Panc1 (cell line): ENCODE measurements around the gene UGT1A8.

Experiments used
- POLR2AphosphoS5 ChIP-seq: IDR thresholded peaks from 2 replicates; pipeline ENCODE4 v1.6.1; 2012; ENCODE audit warnings: mild to moderate bottlenecking, low read depth, low read length, moderate library complexity
- SIN3A ChIP-seq: IDR thresholded peaks from 2 replicates; pipeline ENCODE4 v1.6.1; 2012; ENCODE audit warnings: low read depth, mild to moderate bottlenecking, low read length, moderate library complexity, borderline replicate concordance; ENCODE audit not compliant: insufficient read depth
- TF ChIP-seq, protein P1 (sequence below): fragments of 450-650 bp; IDR thresholded peaks from 2 replicates; pipeline ENCODE4 v1.5.1; 2017; ENCODE audit warnings: mild to moderate bottlenecking

DNA sequence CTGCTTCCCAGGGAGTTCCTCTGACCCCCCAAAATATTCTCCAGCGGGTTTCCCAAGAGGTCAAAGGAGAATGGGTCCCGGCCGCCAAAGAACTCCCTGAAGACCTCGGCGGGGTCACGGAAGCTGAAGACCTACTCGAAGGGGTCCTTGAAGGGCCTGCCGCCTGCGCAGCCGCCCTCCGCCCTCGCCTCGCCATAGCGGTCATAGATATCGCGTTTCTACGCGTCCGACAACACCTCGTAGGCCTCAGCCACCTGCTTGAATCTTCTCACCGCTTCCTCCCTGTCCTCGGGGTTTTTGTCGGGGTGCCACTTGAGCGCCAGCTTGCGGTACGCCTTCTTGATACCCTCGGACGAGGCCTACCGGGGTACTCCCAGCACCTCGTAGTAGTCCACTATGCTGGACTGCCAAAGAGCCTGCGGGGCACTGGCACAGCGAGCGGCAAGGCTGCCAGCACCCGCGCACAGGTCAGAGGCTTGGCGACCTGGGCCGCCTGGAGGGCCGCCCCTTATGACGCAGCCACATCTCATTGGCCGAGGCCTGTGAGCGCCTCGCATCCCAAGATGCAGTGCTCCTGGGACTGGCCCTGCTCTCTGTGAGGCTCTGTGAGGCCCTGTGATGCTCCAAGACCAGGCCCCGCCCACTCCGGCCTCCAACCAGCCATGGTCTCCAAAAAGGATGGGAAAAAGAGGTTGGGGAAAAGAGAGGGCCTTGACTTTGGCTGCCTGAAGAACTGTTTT, 137.6 kb downstream of the UGT1A8 start:
- TF ChIP-seq, protein P1, sequence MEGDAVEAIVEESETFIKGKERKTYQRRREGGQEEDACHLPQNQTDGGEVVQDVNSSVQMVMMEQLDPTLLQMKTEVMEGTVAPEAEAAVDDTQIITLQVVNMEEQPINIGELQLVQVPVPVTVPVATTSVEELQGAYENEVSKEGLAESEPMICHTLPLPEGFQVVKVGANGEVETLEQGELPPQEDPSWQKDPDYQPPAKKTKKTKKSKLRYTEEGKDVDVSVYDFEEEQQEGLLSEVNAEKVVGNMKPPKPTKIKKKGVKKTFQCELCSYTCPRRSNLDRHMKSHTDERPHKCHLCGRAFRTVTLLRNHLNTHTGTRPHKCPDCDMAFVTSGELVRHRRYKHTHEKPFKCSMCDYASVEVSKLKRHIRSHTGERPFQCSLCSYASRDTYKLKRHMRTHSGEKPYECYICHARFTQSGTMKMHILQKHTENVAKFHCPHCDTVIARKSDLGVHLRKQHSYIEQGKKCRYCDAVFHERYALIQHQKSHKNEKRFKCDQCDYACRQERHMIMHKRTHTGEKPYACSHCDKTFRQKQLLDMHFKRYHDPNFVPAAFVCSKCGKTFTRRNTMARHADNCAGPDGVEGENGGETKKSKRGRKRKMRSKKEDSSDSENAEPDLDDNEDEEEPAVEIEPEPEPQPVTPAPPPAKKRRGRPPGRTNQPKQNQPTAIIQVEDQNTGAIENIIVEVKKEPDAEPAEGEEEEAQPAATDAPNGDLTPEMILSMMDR = no peak
- TF ChIP-seq POLR2AphosphoS5 = no peak
- no peak for TF ChIP-seq SIN3A
